Tongue (tissue), 2 donors: ENCODE measurements around the gene GPR173. TPM values are rescaled to one million over a fixed set of nuclear protein-coding genes. Genes with fewer than 3 reads are reported as not detected.
A peak's percentile ranks its signal among the peaks of the same experiment; 100 is the strongest.

ENCODE experiments used
- DNase-seq: peaks from one replicate; pipeline ENCODE4 v3.0.0-alpha.2; 2015
- total RNA-seq: library from RNA; depleted of rRNA; stranded (reverse); fragments of >200 nt; gene quantifications from one replicate; pipeline ENCODE4 v1.2.3, GENCODE V29; 2014

Gene GPR173, protein sequence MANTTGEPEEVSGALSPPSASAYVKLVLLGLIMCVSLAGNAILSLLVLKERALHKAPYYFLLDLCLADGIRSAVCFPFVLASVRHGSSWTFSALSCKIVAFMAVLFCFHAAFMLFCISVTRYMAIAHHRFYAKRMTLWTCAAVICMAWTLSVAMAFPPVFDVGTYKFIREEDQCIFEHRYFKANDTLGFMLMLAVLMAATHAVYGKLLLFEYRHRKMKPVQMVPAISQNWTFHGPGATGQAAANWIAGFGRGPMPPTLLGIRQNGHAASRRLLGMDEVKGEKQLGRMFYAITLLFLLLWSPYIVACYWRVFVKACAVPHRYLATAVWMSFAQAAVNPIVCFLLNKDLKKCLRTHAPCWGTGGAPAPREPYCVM
- 3.1 TPM for total RNA-seq

DNA sequence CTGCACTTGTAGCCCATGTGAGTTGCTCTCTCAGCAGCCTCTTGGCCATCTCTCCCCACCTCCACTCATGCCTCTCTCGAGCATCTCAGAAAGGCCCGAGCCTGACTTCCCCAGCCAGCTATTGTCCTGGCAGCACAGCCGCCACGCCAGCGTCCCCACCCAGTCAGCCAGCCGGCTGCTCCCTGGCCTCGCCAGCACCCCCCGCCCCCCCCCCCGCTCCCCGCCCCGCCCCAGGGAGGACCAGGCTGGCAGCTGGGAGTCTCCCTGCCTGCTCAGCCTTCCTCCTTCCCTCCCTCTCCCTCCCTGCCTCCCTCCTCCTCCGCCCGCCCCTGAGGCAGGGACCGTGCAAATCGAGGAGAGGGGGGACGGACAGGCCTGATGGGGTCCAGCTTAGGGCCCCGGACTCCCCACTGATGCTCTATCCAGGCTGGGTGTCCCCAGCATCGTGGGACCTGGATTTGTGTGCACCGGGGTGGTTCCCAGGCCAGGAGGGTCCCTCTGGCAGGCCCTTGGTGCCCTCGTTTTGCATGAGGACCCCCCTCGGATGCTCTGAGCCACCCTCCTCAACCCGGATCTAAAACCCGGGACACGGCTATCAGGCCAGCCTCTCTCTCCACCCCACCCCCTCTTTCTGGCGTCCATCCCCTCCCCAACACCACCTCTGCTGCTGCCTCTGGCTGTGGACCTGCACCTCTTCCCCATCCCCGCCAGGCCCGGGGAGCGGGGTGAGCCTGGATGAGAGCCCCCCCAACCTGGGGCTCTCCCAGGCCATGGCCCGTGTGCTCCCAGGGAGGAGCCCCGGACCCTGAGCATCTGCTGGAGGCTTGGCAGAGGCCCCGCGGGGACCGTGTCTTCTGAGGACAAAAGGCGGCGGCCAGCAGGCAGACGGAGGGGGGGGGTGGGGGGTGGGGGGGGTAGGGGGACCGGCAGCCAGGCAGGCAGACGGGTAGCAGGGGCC lies at the start of gene GPR173:
Gene GPR173 (plus strand): TSS at position 621 of the 958 bp plus-strand sequence. CDS start 27,833 bp downstream, outside the sequence.
- peak; percentile 77 for DNase-seq

DNA sequence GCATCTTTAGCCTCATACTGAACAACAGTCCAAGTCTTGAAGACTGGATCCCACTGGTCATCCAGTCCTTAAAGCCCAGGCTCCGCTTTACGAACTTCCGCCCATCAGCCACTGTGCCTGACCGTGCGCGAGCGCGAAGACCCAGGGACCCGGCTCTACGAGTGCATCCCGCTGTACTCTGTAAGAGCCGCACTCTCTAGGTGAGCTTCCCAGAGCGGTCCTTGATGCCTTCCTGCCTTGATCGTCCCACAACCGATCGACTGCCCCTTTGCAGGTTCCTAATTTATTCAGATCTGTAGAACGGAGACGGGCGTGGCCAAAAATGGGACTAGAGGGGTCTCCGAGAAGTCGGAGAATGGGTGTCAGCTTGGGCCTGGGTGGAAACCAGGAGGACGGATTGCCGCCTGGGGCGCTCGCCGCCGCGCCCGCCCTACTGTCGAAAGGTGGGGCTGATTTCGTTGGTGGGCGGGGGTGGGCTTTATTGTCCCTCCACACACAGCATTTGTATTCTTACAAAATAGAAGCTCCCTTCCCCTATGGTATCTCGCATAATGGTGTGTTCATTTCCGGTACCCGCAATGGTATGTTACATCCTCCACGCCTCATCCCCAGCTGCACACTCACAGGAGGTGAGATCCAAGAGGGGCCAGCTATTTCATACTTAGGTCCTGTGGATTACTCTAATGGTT lies 48.0 kb upstream of the GPR173 start:
- no peak for DNase-seq

DNA sequence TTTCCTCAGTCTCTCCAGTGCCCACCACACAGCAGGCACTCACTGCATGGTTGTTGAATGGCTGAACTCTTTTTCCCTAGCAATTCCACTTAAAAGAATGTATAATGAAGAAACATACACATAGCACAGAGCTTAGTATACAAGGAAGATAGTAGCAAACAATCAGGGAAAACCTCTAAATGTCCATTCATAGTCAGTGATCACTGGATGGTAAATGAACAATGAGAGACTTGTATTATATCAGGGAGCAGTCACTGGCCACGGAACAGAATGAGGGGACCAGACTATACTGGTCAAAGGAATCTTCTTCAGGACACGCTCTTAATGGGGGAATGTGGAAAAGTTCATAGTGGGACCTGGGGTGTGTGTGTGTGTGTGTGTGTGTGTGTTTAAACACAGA lies 46.6 kb upstream of the GPR173 start:
- no peak for DNase-seq

DNA sequence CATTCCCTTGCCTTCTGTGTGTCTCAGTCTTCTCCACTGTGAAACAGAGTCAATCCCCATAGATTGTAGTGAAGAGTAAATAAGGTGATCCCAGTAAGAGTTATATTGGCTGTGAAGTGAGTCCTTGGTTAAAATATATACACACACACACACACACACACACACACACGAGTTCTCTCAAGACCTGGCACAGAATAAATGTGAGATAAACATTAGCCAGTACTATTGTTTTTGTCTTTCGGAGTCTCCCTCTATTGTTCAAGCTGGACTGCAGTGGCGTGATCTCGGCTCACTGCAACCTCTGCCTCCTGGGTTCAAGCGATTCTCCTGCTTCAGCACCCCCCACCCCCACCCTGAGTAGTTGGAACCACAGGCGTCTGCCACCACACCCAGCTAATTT lies 45.5 kb upstream of the GPR173 start:
- no peak for DNase-seq

DNA sequence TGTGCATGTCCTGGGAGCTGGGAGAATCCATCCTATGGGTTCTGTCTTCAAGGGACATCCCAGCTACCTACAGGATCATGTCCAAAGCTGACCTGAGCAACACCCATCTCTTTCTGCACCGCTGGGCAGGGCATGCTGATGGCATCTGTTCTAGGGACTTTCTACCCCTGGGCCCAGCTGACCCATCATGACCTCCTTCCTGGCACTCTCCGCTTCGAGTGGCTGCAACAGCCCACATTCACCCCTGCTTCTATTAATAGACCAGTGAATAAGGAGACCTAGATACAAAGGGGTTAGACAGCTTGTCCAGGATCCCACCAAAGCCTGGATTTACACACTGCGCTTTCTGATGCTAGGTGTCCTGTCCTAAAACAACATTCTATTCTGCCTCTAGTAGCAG lies 44.6 kb upstream of the GPR173 start:
- no peak for DNase-seq

DNA sequence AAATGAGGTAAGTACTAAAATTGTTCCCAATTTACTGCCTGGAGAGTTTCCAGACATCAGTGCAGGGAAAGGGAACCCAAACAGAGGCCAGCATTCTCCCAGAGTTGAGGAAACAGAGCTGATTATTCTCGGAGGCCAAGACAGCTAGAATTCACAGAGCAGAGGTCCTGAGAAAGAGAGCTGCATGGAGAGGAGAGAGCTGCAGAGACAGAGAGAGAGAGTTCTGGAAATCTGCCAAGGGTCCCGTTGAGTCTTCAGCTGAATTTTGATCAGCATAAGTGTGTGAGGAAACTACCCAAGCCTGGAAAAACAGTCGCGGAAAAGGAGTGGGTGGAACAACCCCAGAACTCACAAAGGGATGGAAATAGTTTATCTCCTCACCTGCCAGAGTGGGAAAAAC lies 43.8 kb upstream of the GPR173 start:
- DNase-seq: peak; percentile 41

DNA sequence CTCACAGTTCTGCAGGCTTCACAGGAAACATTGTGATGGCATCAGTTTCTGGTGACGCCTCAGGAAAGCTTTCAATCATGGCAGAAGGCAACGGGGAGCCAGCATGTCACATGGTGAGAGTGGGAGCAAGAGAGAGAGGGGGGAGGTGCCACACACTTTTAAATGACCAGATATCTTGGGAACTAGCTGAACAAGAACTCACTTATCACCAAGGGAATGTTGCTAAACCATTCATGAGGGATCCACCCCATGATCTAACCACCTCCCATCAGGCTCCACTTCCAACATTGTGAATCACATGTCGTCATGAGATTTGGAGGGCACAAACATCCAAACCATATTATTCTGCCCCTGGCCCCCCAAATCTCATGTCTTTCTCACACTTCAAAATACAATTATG lies 43.3 kb upstream of the GPR173 start:
- DNase-seq: no peak

DNA sequence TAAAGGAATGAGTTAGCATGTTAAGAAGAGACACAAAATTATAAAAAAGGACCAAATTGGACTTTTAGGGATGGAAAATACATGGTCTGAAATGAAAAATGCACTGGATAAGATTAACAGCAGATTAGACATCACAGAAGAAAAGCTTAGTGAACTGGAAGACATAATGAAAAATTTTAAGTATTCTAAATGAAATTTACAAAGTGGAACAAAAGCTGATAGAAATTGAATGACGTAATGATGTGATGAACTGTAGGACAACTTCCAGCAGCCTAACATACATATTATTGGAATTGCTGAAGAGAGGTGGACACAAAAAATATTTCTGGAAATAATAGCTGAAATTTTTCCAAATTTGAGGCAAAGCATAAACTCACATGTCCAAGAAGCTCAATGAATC lies 39.6 kb upstream of the GPR173 start:
- DNase-seq: no peak

DNA sequence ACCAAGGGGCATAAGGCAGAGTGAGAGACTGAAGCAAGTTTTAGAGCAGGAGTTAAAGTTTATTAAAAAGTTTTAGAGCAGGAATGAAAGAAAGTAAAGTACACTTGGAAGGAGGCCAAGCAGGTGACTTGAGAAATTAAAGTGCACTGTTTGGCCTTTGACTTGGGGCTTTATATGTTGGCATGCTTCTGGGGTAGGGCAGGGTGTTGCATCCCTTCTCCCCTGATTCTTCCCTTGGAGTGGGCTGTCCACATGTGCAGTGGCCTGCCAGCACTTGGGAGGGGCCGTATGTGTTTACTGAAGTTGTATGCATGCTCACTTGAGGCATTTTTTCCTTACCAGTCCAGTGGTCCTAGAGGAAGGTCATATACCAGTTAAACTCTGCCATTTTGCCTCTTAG lies 35.3 kb upstream of the GPR173 start:
- no peak for DNase-seq

DNA sequence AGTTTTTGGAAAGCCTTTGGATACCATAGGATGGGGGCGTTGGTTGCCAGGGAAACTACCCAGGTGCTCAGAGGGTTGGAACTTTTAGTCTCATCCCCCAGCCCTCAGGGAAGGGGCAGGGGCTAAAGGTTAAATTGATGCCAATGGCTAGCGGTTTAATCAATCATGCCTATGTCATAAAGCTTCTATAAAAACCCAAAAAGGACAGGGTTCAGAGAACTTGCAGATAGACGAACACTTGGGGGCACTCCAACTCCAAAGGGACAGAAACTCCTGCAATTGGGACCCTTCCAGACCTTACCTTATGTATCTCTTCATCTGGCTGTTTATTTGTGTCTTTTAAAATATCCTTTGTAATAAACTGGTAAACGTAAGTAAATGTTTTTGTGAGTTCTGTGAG lies 30.0 kb upstream of the GPR173 start:
- no peak for DNase-seq

DNA sequence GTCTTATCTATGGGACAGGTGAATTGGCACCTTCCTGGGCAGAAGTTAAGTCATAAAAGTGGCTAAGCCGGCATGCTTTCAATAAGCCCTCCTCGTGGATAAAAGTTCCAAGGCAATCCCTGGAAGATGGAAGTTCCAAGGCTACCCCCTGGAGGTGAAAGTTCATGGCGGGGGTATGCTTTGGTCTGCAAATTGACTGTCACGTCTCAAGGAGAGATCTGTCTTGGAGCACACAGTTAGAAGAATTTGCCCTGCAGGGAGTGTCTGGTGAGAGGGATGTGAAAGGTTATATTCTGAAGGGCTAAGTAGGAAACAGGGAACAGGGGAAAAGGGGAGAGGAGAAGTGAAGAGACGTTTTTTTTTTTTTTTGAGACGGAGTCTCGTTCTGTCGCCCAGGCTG lies 26.2 kb upstream of the GPR173 start:
- no peak for DNase-seq

DNA sequence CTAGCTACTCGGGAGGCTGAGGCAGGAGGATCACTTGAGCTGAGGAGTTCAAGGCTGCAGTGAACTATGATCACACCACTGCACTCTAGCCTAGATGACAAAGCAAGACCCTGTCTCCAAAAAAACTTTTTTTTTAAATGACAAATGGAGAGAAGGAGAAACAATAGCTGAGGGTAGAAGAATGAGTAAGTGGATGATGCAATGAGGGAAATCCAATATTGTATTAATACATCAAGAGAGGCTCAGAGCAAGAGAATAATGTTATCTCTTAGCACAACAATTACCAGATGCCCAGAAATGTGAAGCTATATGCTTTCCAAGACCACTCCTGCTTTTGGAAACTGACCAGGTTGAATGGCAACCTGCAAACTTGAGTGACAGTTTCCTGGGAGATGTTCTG lies 19.9 kb upstream of the GPR173 start:
- DNase-seq: no peak

DNA sequence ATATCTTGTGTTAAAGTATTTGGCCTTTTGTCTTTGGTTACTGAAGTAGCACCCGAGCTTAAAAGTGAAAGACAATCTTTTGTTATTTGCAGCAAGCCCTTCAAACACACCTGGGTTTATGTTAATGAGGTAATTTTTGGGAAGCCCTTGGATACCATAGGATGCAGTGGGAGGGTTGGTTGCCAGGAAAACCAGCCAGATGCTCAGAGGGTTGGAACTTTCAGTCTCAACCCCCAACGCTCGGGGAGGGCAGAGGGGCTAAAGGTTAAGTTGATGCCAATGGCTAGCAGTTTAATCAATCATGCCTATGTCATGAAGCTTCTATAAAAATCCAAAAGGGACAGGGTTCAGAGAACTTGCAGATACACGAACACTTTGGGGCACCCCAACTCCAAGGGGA lies 17.2 kb upstream of the GPR173 start:
- DNase-seq: no peak

DNA sequence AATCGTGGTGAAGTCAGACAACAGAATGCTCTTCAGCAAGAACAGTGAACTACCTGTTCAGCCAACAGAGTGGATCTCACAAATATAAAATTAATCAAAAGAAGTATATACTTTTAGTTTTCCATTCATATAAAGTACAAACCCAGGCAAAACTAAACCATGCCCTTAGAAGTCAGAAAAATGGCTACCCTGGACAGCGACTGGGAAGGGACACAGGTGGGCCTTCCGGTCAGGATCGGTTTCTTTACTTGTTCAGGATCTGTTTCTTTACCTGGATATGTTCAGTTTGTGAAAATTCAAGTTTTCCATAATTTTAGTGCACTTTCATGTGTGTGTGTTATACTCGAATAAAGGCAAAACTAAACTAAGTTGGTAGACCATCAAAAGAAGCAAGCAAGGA lies 12.4 kb upstream of the GPR173 start:
- no peak for DNase-seq

DNA sequence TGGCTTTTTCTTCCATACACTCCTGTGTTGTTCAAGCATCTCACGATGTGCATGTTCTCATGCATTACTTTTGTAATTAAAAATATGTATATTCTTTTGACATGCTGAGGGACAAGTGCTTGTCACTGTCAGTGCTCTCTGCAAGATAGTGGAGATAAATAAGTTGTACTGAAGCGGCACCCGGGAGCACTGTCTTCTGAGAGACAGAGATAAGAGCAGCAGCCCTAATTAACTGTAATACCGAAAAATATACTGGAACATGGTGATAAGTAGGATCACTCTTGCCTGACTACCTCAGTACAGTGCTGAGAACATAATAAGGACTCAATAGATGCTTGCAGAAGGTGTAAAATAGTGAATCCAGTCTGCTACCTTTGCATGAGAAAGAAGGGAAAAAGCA lies 9.4 kb upstream of the GPR173 start:
- no peak for DNase-seq

DNA sequence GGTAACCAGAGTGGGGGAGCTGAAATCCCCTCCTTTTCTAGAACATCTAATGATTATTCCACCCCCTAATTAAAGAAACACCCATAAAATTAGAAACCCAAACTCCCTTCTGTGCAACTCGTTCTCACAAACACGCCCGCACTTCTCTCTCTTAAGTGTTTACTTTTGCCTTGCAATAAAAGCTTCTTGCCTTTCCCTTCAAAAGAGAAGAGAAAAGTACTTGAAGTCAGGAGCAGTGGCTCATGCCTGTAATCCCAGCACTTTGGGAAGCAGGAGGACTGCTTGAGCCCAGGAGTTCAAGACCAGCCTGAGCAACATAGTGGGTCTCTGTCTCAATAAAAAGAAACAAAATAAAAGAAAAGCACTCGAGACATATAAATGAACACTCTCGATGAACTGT lies 3.6 kb upstream of the GPR173 start:
- no peak for DNase-seq

DNA sequence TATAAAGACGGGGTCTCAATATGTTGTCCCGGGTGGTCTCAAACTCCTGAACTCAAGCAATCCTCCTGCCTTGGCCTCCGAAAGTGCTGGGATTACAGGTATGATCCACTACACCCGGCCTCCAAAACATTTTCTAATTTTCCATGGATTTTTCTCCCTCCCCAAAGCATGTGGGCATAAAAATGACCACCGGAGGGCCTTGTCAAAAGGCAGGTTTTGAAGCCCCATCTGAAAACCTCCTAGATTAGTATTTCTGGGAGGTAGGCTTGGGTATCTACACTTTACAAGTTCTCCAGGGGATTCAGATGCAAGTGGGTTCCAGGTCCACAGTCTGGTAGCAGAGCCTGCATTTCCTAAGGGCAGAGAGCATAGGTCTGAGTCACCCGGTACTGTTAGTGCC lies 1.4 kb upstream of the GPR173 start:
- no peak for DNase-seq

DNA sequence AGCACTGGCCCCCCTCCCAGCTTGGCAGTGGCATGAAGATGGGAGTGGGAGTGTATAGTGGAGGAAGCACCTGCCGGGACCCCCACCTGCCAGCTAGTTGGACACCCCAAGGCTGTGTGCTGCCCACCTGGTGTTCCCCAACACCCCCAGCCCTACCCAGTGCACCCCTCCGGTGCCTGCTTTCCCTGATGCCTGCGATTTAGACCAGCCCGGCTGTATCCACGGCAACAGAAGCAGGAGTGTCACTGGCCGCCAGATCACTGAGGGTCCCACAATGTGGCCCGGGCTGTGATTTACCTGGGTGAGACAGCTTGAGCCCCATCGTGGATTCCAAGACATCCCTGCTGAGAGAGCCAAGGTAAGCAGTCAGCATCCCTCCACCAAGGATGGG lies 533 bp downstream of the GPR173 start:
- no peak for DNase-seq

DNA sequence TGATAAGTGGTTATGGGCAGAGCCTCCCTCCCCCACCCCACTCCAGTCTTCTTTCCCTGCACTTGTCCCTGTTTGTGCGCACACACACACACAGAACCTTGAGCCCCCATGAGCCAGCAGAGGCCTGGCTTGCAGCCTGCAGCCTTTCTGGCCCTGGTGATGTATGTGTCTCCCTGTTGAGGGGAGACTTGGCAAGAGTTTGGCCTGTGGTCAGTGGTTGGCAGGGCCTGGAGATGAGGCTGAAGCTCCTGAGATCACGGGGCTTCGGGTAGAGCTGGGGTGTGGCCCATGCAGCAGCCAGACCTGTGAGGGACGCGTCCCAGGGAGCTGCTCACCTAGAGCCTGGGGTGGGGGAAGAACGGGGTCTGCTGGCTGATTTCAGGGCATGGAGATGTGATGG lies 2.3 kb downstream of the GPR173 start:
- DNase-seq: no peak

DNA sequence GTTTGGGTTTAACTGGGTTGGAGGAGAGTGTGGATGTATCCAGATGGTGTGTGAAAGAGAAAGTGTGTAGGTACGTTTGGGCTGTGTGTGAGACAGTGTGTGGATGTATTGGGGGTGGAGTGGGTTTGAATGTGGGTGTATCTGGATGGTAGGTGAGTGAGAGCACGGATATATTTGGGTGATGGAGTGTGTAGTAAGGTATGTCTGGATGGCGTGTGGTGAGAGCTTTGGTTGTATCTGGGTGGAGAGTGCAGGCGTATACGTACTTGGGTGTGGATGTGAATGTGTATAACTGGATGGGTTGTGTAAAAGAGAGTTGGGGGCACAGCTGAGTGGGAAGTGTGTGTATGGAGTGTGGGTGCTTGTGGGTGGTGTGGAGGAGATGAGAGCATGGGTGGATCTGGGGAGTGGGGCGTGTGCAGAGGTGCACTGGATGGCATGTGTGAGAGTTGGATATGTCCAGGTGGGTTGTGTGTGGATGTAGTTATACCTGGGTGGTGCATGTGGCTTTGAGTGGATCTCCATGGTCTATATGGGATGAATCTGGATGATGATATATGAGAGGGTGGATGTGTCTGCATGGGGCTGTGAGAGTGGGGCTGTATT lies 6.8 kb downstream of the GPR173 start:
- no peak for DNase-seq

DNA sequence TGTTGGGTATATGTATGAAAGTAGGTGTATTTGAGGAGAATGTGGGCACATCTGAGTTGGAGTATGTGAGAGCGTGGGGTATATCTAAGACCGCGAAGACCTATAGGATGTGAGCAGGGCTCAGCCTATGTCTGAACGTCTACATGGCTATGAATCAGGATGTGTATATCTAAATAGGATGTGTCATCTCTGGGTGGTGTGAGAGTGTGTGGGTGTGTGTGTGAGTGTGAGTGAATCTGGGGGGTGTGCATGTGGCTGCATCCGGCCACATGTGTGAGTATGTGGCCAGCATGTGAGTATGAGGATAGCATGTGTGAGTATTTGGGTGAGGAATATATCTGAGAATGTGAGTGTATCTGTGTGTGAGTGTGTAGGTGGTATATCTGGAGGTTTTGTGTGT lies 7.7 kb downstream of the GPR173 start:
- DNase-seq: no peak

DNA sequence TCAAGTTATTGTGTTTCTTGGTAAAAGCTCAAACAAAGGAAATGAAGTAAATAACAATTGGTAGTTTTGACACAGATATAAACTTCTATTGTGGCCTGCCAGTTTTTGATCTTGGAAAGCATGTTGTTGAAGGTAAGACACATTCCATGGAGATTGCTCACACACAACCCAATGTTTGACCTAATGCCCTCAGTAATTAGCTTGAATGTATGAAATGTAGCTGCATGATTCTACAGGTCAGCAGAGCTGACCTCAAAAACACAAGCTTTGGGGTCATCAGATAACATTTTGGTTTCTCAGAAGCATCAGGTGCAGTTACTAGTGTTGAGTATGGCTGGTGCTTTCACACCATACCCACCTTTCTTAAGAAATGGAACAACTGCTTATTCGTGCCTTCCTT lies 16.5 kb downstream of the GPR173 start:
- DNase-seq: no peak

DNA sequence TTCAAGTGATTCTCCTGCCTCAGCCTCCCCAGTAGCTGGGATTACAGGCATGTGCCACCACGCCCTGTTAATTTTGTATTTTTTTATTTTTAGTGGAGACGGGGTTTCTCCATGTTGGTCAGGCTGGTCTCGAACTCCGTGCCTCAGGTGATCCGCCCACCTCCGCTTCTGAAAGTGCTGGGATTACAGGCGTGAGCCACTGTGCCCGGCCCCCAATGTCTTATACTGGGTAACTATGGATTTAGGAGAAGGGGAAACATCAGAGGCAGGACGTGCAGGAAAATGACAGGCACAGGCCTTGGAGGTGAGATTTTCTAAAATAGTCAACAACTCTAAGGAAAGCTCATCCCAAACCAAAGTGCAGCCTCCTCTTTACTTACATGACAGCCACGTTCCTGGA lies 22.5 kb downstream of the GPR173 start:
- DNase-seq: no peak
